Keratinocyte (primary cell): ENCODE measurements around the gene CBLN3.

Experiments
- CTCF ChIP-seq, 3 experiments: IDR thresholded peaks in 1 of 3; conservative IDR thresholded peaks in 1 of 3; optimal IDR thresholded peaks in 1 of 3; 2 replicates in 2 of 3; 3 replicates in 1 of 3; pipeline versions ENCODE3 to v1.5.1; 2011; ENCODE audit warnings: low read length in 3 of 3, mild to moderate bottlenecking in 3 of 3, moderate library complexity in 2 of 3, control low read depth in 1 of 3, inconsistent platforms in 1 of 3; ENCODE audit not compliant: insufficient read depth in 2 of 3; ENCODE audit errors: extremely low read depth in 1 of 3
- EZH2 ChIP-seq: IDR thresholded peaks from one replicate; pipeline ENCODE4 v1.6.1; 2012; ENCODE audit warnings: inconsistent platforms, mild to moderate bottlenecking, low read length, moderate library complexity

- TF ChIP-seq CTCF (optimal IDR thresholded peaks at IDR 0.05 in 1 of 3, IDR thresholded peaks at IDR 0.05 in 1 of 3, conservative IDR thresholded peaks at IDR 0.05 in 1 of 3; ENCODE audit: extremely low read depth in 1 of 3, insufficient read depth in 2 of 3, low read length in 3 of 3) (no peak), EZH2 (no peak)
These were observed 51.1 kb downstream of the CBLN3 start for GRCh38 chr14:24378327-24378726.
